ENCODE data around the gene CTBP2.
A peak's percentile ranks its signal among the peaks of the same experiment; 100 is the strongest.

Gene CTBP2

GRCh38 chr10:125052146-125052545 lies 108.2 kb downstream of the CTBP2 start:
- Histone ChIP-seq H3K4me3 (ENCODE audit: low read length) (no peak overlapping the region), H3K27me3 (ENCODE audit: control insufficient read depth, insufficient read depth, low read length) (no peaks in the 10 kb centered on the region), H3K9me3 (replicated peaks; ENCODE audit: low read length) (no peaks in the 10 kb centered on the region), H3K4me2 (ENCODE audit: low read length) (no peak overlapping the region), H3K4me1 (ENCODE audit: control insufficient read depth, insufficient read depth, low read length) (peaks cover 12% of the 10 kb centered on the region), H3K9ac (ENCODE audit: low read depth, low read length) (no peak overlapping the region), H3K36me3 (ENCODE audit: insufficient read depth, low read length) (no peaks in the 10 kb centered on the region)

GRCh38 chr10:125050383-125050782 lies 110.0 kb downstream of the CTBP2 start:
- H3K36me3 ChIP-seq (ENCODE audit: insufficient read depth, low read length): no peaks in the 10 kb centered on the region

GRCh38 chr10:125049216-125049881 lies 111.0 kb downstream of the CTBP2 start:
- Histone ChIP-seq H3K36me3 (ENCODE audit: insufficient read depth, low read length) (no peaks in the 10 kb centered on the region), H3K9me3 (replicated peaks; ENCODE audit: low read length) (no peaks in the 10 kb centered on the region), H3K4me1 (ENCODE audit: control insufficient read depth, insufficient read depth, low read length) (peaks cover 22% of the 10 kb centered on the region), H3K4me3 (ENCODE audit: low read length) (no peak overlapping the region), H3K4me2 (ENCODE audit: low read length) (no peak overlapping the region), H3K27me3 (ENCODE audit: control insufficient read depth, insufficient read depth, low read length) (no peaks in the 10 kb centered on the region), H3K9ac (ENCODE audit: low read depth, low read length) (no peak overlapping the region)

More at GRCh38 chr10:125050383-125050782, 110.0 kb downstream of the CTBP2 start:
- H3K4me3 ChIP-seq (ENCODE audit: low read length): no peak overlapping the region
- H3K27me3 ChIP-seq (ENCODE audit: control insufficient read depth, insufficient read depth, low read length): no peaks in the 10 kb centered on the region
- H3K4me1 ChIP-seq (ENCODE audit: control insufficient read depth, insufficient read depth, low read length): peaks cover 11% of the 10 kb centered on the region
- H3K4me2 ChIP-seq (ENCODE audit: low read length): no peak overlapping the region
- H3K9me3 ChIP-seq (replicated peaks; ENCODE audit: low read length): no peaks in the 10 kb centered on the region
- H3K9ac ChIP-seq (ENCODE audit: low read depth, low read length): no peak overlapping the region

GRCh38 chr10:125048094-125048864 lies 112.1 kb downstream of the CTBP2 start:
- Histone ChIP-seq H3K4me3 (ENCODE audit: low read length) (no peak overlapping the region), H3K4me2 (ENCODE audit: low read length) (no peak overlapping the region), H3K9me3 (replicated peaks; ENCODE audit: low read length) (no peaks in the 10 kb centered on the region), H3K36me3 (ENCODE audit: insufficient read depth, low read length) (no peaks in the 10 kb centered on the region), H3K4me1 (ENCODE audit: control insufficient read depth, insufficient read depth, low read length) (peaks cover 27% of the 10 kb centered on the region), H3K9ac (ENCODE audit: low read depth, low read length) (peak overlapping the region; percentile 19), H3K27me3 (ENCODE audit: control insufficient read depth, insufficient read depth, low read length) (no peaks in the 10 kb centered on the region)

- H3K36me3 ChIP-seq (ENCODE audit: insufficient read depth, low read length): peaks cover 4% of the 10 kb centered on the region
- no peak overlapping the region for H3K4me3 ChIP-seq (ENCODE audit: low read length)
- no peak overlapping the region for H3K9ac ChIP-seq (ENCODE audit: low read depth, low read length)
- peaks cover 34% of the 10 kb centered on the region for H3K4me1 ChIP-seq (ENCODE audit: control insufficient read depth, insufficient read depth, low read length)
- H3K4me2 ChIP-seq (ENCODE audit: low read length): no peak overlapping the region
- H3K27me3 ChIP-seq (ENCODE audit: control insufficient read depth, insufficient read depth, low read length): no peaks in the 10 kb centered on the region
- no peaks in the 10 kb centered on the region for H3K9me3 ChIP-seq (replicated peaks; ENCODE audit: low read length)
These were observed 116.3 kb downstream of the CTBP2 start for GRCh38 chr10:125043841-125044658.

GRCh38 chr10:125041856-125042506 lies 118.4 kb downstream of the CTBP2 start:
- Histone ChIP-seq H3K4me3 (ENCODE audit: low read length) (no peak overlapping the region), H3K4me2 (ENCODE audit: low read length) (no peak overlapping the region), H3K4me1 (ENCODE audit: control insufficient read depth, insufficient read depth, low read length) (peaks cover 47% of the 10 kb centered on the region), H3K9me3 (replicated peaks; ENCODE audit: low read length) (no peaks in the 10 kb centered on the region), H3K36me3 (ENCODE audit: insufficient read depth, low read length) (peaks cover 14% of the 10 kb centered on the region), H3K27me3 (ENCODE audit: control insufficient read depth, insufficient read depth, low read length) (no peaks in the 10 kb centered on the region), H3K9ac (ENCODE audit: low read depth, low read length) (no peak overlapping the region)

GRCh38 chr10:125039354-125039769 lies 121.0 kb downstream of the CTBP2 start:
- Histone ChIP-seq H3K36me3 (ENCODE audit: insufficient read depth, low read length) (peaks cover 18% of the 10 kb centered on the region), H3K9me3 (replicated peaks; ENCODE audit: low read length) (no peaks in the 10 kb centered on the region), H3K27me3 (ENCODE audit: control insufficient read depth, insufficient read depth, low read length) (no peaks in the 10 kb centered on the region), H3K4me1 (ENCODE audit: control insufficient read depth, insufficient read depth, low read length) (peaks cover 53% of the 10 kb centered on the region), H3K9ac (ENCODE audit: low read depth, low read length) (no peak overlapping the region), H3K4me3 (ENCODE audit: low read length) (no peak overlapping the region), H3K4me2 (ENCODE audit: low read length) (no peak overlapping the region)

- Histone ChIP-seq H3K27me3 (ENCODE audit: control insufficient read depth, insufficient read depth, low read length) (no peaks in the 10 kb centered on the region), H3K9me3 (replicated peaks; ENCODE audit: low read length) (no peaks in the 10 kb centered on the region), H3K4me1 (ENCODE audit: control insufficient read depth, insufficient read depth, low read length) (peaks cover 53% of the 10 kb centered on the region), H3K9ac (ENCODE audit: low read depth, low read length) (no peak overlapping the region), H3K36me3 (ENCODE audit: insufficient read depth, low read length) (peaks cover 18% of the 10 kb centered on the region), H3K4me2 (ENCODE audit: low read length) (no peak overlapping the region), H3K4me3 (ENCODE audit: low read length) (no peak overlapping the region)
These were observed 121.7 kb downstream of the CTBP2 start for GRCh38 chr10:125038637-125039036.

- H3K4me2 ChIP-seq (ENCODE audit: low read length): no peak overlapping the region
- no peaks in the 10 kb centered on the region for H3K27me3 ChIP-seq (ENCODE audit: control insufficient read depth, insufficient read depth, low read length)
- H3K36me3 ChIP-seq (ENCODE audit: insufficient read depth, low read length): peaks cover 18% of the 10 kb centered on the region
- H3K4me3 ChIP-seq (ENCODE audit: low read length): no peak overlapping the region
- H3K9ac ChIP-seq (ENCODE audit: low read depth, low read length): no peak overlapping the region
- no peaks in the 10 kb centered on the region for H3K9me3 ChIP-seq (replicated peaks; ENCODE audit: low read length)
- H3K4me1 ChIP-seq (ENCODE audit: control insufficient read depth, insufficient read depth, low read length): peaks cover 53% of the 10 kb centered on the region
These were observed 123.1 kb downstream of the CTBP2 start for GRCh38 chr10:125037145-125037877.

- peak overlapping the region; percentile 76 for H3K4me2 ChIP-seq (ENCODE audit: low read length)
- peaks cover 53% of the 10 kb centered on the region for H3K4me1 ChIP-seq (ENCODE audit: control insufficient read depth, insufficient read depth, low read length)
- peak overlapping the region; percentile 23 for H3K4me3 ChIP-seq (ENCODE audit: low read length)
- no peaks in the 10 kb centered on the region for H3K9me3 ChIP-seq (replicated peaks; ENCODE audit: low read length)
- no peaks in the 10 kb centered on the region for H3K27me3 ChIP-seq (ENCODE audit: control insufficient read depth, insufficient read depth, low read length)
- H3K9ac ChIP-seq (ENCODE audit: low read depth, low read length): peak overlapping the region; percentile 39
- H3K36me3 ChIP-seq (ENCODE audit: insufficient read depth, low read length): peaks cover 18% of the 10 kb centered on the region
These were observed 124.6 kb downstream of the CTBP2 start for GRCh38 chr10:125035588-125036295.
